ENCODE data around the gene ADGRE2.

The ADGRE2 gene

DNA sequence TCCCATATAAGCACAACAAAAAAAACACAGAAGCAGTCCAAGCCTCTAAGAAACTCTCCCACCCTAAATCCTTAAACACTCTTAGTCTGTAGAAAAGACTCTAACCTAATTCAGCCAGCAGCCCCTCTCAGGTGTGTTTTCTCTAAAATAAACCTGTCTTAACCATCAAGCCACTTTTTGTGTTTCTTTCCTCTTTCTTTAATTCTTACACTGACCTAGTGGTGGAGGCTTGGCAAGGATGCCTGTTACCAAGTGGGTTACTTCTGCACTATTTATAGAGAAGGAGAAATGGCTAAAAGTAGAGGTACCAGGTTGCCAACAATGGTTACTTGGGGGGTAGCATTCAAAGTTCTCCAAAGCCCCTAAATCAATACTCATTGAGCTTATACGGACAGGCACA, 44.8 kb downstream of the ADGRE2 start:
- Histone ChIP-seq H3K9me3 (ENCODE audit: insufficient read depth, low read length) (peaks cover 5% of the 10 kb centered on the region; the same call in 1 of the 2 replicates), H3K27ac (ENCODE audit: low read length) (no peak overlapping the region), H2AFZ (ENCODE audit: low read depth, low read length) (no peak overlapping the region), H3K79me2 (ENCODE audit: low read length) (no peaks in the 10 kb centered on the region), H3K36me3 (replicated peaks; ENCODE audit: low read depth, low read length) (no peaks in the 10 kb centered on the region), H3K27me3 (ENCODE audit: low read depth, low read length) (peaks cover 3% of the 10 kb centered on the region; the same call in 1 of the 2 replicates), H3K9ac (ENCODE audit: low read length) (no peak overlapping the region), H3K4me2 (ENCODE audit: low read length) (no peak overlapping the region), H3K4me1 (ENCODE audit: low read length) (no peaks in the 10 kb centered on the region), H3K4me3 (ENCODE audit: low read length) (no peak overlapping the region), H4K20me1 (ENCODE audit: insufficient read depth, low read length) (no peaks in the 10 kb centered on the region)
- no peak for TF ChIP-seq EZH2phosphoT487 (IDR thresholded peaks at IDR 0.05; ENCODE audit: low read depth)
- TF ChIP-seq, protein P1, sequence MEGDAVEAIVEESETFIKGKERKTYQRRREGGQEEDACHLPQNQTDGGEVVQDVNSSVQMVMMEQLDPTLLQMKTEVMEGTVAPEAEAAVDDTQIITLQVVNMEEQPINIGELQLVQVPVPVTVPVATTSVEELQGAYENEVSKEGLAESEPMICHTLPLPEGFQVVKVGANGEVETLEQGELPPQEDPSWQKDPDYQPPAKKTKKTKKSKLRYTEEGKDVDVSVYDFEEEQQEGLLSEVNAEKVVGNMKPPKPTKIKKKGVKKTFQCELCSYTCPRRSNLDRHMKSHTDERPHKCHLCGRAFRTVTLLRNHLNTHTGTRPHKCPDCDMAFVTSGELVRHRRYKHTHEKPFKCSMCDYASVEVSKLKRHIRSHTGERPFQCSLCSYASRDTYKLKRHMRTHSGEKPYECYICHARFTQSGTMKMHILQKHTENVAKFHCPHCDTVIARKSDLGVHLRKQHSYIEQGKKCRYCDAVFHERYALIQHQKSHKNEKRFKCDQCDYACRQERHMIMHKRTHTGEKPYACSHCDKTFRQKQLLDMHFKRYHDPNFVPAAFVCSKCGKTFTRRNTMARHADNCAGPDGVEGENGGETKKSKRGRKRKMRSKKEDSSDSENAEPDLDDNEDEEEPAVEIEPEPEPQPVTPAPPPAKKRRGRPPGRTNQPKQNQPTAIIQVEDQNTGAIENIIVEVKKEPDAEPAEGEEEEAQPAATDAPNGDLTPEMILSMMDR (IDR thresholded peaks at IDR 0.05; ENCODE audit: low read depth, low read length) = no peak

GRCh38 chr19:14732510-14732909, 45.9 kb downstream of the ADGRE2 start:
- Histone ChIP-seq H3K36me3 (replicated peaks; ENCODE audit: low read depth, low read length) (no peaks in the 10 kb centered on the region), H3K27me3 (ENCODE audit: low read depth, low read length) (peaks cover 3% of the 10 kb centered on the region; the same call in 1 of the 2 replicates), H2AFZ (ENCODE audit: low read depth, low read length) (no peak overlapping the region), H3K9ac (ENCODE audit: low read length) (no peak overlapping the region), H3K79me2 (ENCODE audit: low read length) (no peaks in the 10 kb centered on the region), H3K9me3 (ENCODE audit: insufficient read depth, low read length) (peaks cover 6% of the 10 kb centered on the region; the same call in 1 of the 2 replicates), H3K27ac (ENCODE audit: low read length) (no peak overlapping the region), H3K4me2 (ENCODE audit: low read length) (no peak overlapping the region), H3K4me1 (ENCODE audit: low read length) (no peaks in the 10 kb centered on the region), H4K20me1 (ENCODE audit: insufficient read depth, low read length) (no peaks in the 10 kb centered on the region), H3K4me3 (ENCODE audit: low read length) (no peak overlapping the region)
- no peak for TF ChIP-seq EZH2phosphoT487 (IDR thresholded peaks at IDR 0.05; ENCODE audit: low read depth)
- TF ChIP-seq, protein P1 (IDR thresholded peaks at IDR 0.05; ENCODE audit: low read depth, low read length) = no peak

DNA sequence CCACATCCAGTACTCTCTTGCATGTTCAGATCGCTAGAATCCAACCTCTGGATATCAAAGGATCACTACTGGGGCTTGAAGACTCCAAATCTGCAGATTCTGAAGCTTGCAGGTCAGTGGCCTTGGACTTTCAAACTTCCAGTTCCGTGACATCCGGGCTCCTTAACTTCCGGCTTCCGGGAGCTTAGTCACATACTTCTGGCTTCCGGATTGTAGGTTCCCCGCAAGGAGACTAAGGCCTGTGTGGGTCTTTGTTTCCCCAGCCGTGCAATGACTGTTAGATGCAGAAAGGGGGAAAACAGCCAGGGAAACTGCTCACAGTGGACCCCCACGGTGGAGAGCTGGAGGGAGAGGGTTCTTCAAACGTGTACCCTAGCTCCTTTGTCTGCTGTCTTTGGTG, 47.2 kb downstream of the ADGRE2 start:
- Histone ChIP-seq H3K4me1 (ENCODE audit: low read length) (no peaks in the 10 kb centered on the region), H2AFZ (ENCODE audit: low read depth, low read length) (no peak overlapping the region), H3K4me2 (ENCODE audit: low read length) (no peak overlapping the region), H4K20me1 (ENCODE audit: insufficient read depth, low read length) (no peaks in the 10 kb centered on the region), H3K36me3 (replicated peaks; ENCODE audit: low read depth, low read length) (no peaks in the 10 kb centered on the region), H3K27me3 (ENCODE audit: low read depth, low read length) (peaks cover 3% of the 10 kb centered on the region; the same call in 1 of the 2 replicates), H3K79me2 (ENCODE audit: low read length) (no peaks in the 10 kb centered on the region), H3K4me3 (ENCODE audit: low read length) (no peak overlapping the region), H3K9me3 (ENCODE audit: insufficient read depth, low read length) (peaks cover 6% of the 10 kb centered on the region; the same call in 1 of the 2 replicates), H3K27ac (ENCODE audit: low read length) (no peak overlapping the region), H3K9ac (ENCODE audit: low read length) (no peak overlapping the region)
- no peak for TF ChIP-seq EZH2phosphoT487 (IDR thresholded peaks at IDR 0.05; ENCODE audit: low read depth)
- TF ChIP-seq, protein P1 (IDR thresholded peaks at IDR 0.05; ENCODE audit: low read depth, low read length) = no peak

DNA sequence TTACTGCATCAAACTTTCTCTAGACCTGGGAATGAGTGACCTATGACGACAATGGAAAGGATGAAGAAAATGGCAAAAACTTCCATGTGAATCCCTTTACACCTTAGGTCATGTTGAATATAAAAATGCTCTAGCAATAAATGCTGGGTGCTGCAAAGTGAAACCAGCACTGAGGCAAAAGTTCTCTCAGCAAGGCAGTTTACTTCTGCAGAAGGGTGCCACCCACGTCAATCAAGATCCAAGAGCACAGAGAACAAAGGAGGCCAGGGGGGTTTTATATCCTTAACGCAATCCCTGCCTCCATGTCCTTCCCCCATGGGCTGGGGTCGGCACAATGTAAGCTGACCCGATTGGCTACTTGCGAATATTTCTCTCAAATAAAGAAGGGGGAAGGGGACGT, 49.8 kb downstream of the ADGRE2 start:
- no peak for TF ChIP-seq EZH2phosphoT487 (IDR thresholded peaks at IDR 0.05; ENCODE audit: low read depth)
- TF ChIP-seq, protein P1 (IDR thresholded peaks at IDR 0.05; ENCODE audit: low read depth, low read length) = no peak
- no peak overlapping the region for H3K9ac ChIP-seq (ENCODE audit: low read length)
- no peaks in the 10 kb centered on the region for H3K79me2 ChIP-seq (ENCODE audit: low read length)
- H4K20me1 ChIP-seq (ENCODE audit: insufficient read depth, low read length) = no peaks in the 10 kb centered on the region
- no peak overlapping the region for H2AFZ ChIP-seq (ENCODE audit: low read depth, low read length)
- H3K9me3 ChIP-seq (ENCODE audit: insufficient read depth, low read length) = peaks cover 6% of the 10 kb centered on the region; the same call in 1 of the 2 replicates
- H3K4me1 ChIP-seq (ENCODE audit: low read length) = no peaks in the 10 kb centered on the region
- H3K27ac ChIP-seq (ENCODE audit: low read length) = no peak overlapping the region
- no peak overlapping the region for H3K4me2 ChIP-seq (ENCODE audit: low read length)
- H3K4me3 ChIP-seq (ENCODE audit: low read length) = no peak overlapping the region
- H3K36me3 ChIP-seq (replicated peaks; ENCODE audit: low read depth, low read length) = no peaks in the 10 kb centered on the region
- peaks cover 3% of the 10 kb centered on the region; the same call in 1 of the 2 replicates for H3K27me3 ChIP-seq (ENCODE audit: low read depth, low read length)
